ENCODE data around the gene POLA1. TPM values are rescaled to one million over a fixed set of nuclear protein-coding genes. Genes with fewer than 3 reads are reported as not detected.

The POLA1 gene
- total RNA-seq, 2 experiments from 2014 or later = 48.4 to 52.1 TPM

DNA sequence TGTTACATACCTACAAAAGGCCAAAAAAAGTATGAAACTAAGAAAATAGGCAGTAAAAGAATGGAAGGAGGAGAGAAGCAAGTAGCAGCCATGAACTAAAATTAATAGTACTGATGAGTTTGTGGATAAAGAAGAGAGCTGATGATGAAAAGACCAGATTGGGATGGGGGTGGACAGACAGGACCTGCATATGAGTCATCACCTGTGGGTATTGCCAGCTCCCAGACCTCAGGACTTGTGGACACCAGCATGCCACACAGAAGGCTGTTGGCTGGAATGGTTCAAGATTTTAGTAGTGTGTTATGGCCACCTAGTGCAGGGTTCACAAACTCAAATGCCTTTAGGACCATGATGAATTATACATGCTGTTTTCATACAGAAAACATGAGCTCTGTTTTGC, 263.1 kb downstream of the POLA1 start:
- intact Hi-C loops (cut with DNase I, micrococcal nuclease) = no loop called here
- ATAC-seq = no peak
- CTCF ChIA-PET = no interaction called here

DNA sequence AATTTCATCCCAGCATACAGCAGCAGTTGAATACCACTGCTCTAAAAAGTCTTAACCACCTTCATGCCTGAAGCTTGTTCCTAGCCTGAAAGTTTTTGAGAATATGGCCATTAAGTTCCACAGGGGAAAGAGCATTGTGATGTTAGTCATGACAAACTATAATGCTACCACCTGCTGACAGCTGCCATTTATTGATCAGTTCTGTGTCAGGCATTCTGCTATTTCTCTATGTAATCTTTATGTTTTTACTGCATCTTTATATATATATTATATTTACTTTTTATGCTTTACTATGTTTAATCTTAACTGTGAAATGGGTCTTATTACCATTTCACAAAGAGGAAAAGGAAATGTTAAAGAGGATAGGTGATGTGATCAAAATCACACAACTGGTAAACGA, 268.1 kb downstream of the POLA1 start:
- H3K4me3 Mint-ChIP-seq = no peak overlapping the region
- no peaks in the 10 kb centered on the region for H3K27me3 Mint-ChIP-seq
- ATAC-seq (no peak), DNase-seq (no peak)
- no peaks in the 10 kb centered on the region for H3K9me3 Mint-ChIP-seq (ENCODE audit: low read depth)
- H3K27ac Mint-ChIP-seq = no peak overlapping the region
- ChIA-PET CTCF (no interaction called here), POLR2A (no interaction called here)
- intact Hi-C loops (cut with DNase I, micrococcal nuclease) = no loop called here
- H3K36me3 Mint-ChIP-seq (ENCODE audit: low read depth) = peaks cover 6% of the 10 kb centered on the region
- no peaks in the 10 kb centered on the region for H3K4me1 Mint-ChIP-seq

More for the DNA sequence above, 263.1 kb downstream of the POLA1 start:
- DNase-seq = no peak
- Mint-ChIP-seq H3K36me3 (ENCODE audit: low read depth) (peaks cover 3% of the 10 kb centered on the region), H3K4me3 (no peak overlapping the region), H3K9me3 (ENCODE audit: low read depth) (no peaks in the 10 kb centered on the region), H3K27me3 (no peaks in the 10 kb centered on the region), H3K27ac (no peak overlapping the region), H3K4me1 (no peaks in the 10 kb centered on the region)
- POLR2A ChIA-PET = no interaction called here

DNA sequence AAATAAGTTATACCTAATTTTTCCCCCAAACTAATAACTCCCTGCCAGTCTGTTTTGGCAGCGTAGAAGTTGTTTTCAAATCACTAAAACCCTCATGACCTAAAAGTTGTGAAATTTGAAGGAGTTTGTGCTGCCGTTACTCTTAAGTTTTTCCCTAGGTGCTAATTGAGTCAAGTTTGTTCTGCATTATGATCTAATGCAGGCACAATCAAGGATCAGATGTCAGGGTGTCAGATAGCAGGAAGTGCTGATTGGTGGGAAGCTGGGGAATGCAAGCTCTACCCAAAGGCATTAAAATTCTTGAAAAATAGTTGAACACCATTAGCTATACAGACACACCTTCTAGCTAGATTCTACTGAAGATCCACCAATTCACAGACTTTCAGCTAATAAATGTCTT, 270.1 kb downstream of the POLA1 start:
- DNase-seq (no peak), ATAC-seq (no peak)
- Mint-ChIP-seq H3K36me3 (ENCODE audit: low read depth) (peaks cover 9% of the 10 kb centered on the region), H3K27me3 (no peaks in the 10 kb centered on the region), H3K4me1 (no peaks in the 10 kb centered on the region), H3K4me3 (no peak overlapping the region), H3K27ac (no peak overlapping the region), H3K9me3 (ENCODE audit: low read depth) (no peaks in the 10 kb centered on the region)
- intact Hi-C loops (cut with DNase I, micrococcal nuclease) = no loop called here
- CTCF ChIA-PET = no interaction called here
- POLR2A ChIA-PET = no interaction called here

DNA sequence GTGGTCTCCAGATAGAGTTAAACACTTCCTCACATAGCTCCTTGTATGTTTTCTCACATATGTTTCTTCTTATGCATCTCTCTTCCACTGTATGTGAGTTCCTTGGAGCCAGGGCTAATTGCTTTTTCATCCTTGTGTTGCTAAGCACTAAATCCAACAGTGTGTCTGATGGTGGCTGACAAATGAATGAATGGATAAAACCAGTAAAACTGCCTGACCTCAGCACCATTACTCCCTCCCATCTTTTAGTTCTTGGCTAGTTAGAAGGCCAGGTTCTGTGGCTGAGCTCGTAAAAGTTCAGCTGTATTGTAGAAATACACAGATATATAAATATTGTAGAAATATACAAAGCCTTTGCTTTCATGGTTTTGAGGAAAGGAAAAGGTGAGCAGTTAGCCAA, 271.7 kb downstream of the POLA1 start:
- Mint-ChIP-seq H3K4me1 (no peaks in the 10 kb centered on the region), H3K27ac (no peak overlapping the region), H3K36me3 (ENCODE audit: low read depth) (peaks cover 13% of the 10 kb centered on the region), H3K27me3 (no peaks in the 10 kb centered on the region), H3K4me3 (no peak overlapping the region), H3K9me3 (ENCODE audit: low read depth) (no peaks in the 10 kb centered on the region)
- ChIA-PET CTCF (no interaction called here), POLR2A (no interaction called here)
- DNase-seq = no peak
- intact Hi-C loops (cut with DNase I, micrococcal nuclease) = no loop called here
- ATAC-seq = no peak

DNA sequence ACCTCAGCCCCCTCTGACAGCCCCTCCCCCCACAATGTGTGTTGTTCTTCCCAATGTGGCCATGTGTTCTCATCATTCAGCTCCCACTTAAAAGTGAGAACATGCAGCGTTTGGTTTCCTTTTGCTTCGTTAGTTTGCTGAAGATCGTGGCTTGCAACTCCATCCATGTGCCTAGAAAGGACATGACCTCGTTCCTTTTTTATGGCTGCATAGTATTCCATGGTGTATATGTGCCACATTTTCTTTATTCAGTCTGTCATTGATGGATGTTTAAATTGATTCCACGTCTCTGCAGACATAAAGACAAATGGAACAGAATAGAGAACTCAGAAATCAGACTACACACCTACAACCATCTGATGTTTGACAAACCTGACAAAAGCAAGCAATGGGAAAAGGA, 276.1 kb downstream of the POLA1 start:
- ATAC-seq (no peak), DNase-seq (no peak)
- Mint-ChIP-seq H3K9me3 (ENCODE audit: low read depth) (no peaks in the 10 kb centered on the region), H3K27ac (no peak overlapping the region), H3K36me3 (ENCODE audit: low read depth) (peaks cover 16% of the 10 kb centered on the region), H3K27me3 (no peaks in the 10 kb centered on the region), H3K4me3 (no peak overlapping the region), H3K4me1 (no peaks in the 10 kb centered on the region)
- intact Hi-C loops (cut with DNase I, micrococcal nuclease) = no loop called here
- CTCF ChIA-PET = no interaction called here
- POLR2A ChIA-PET = no interaction called here

DNA sequence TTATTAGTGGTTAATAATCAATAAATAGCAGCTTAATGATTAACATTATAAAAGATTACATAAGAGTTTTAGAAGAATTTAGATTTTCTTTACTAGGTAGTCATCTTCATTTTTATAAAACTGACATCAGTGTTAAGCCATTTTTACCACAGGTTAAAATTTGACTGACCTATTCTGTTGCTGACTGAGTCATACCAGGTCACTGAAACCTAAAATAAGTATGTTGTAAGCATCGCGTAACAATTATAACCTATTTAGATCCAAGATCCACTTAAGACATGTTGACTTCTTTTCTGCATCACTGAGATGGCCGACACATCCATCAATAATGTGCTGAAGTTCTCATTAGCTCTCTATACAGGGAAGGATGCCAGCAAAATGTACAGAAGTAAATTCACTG, 285.4 kb downstream of the POLA1 start:
- Mint-ChIP-seq H3K27ac (no peak overlapping the region), H3K27me3 (no peaks in the 10 kb centered on the region), H3K4me1 (peaks cover 4% of the 10 kb centered on the region), H3K4me3 (no peak overlapping the region), H3K9me3 (ENCODE audit: low read depth) (no peaks in the 10 kb centered on the region), H3K36me3 (ENCODE audit: low read depth) (peaks cover 4% of the 10 kb centered on the region)
- CTCF ChIA-PET = no interaction called here
- intact Hi-C loops (cut with DNase I, micrococcal nuclease) = no loop called here
- DNase-seq (no peak), ATAC-seq (no peak)
- POLR2A ChIA-PET = no interaction called here

DNA sequence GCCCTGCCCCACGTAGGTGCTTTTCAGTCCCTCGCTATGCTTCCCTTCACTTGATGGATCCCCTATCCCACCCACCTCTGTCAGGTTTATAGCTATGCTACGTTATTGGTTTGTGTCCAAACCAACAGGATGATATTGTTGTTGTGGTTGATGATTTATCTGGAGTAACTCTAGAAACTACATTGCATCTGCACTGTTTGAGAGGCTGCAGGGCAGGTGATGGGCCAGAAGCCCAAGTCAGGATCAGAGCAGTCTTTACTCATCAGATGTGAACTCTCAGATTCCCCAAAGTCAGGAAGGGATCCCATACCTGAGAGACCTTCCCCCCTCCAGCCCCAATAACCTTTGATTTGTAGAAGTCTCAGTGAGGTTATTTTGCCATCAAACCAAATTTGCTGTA, 287.3 kb downstream of the POLA1 start:
- H3K9me3 Mint-ChIP-seq (ENCODE audit: low read depth) = no peaks in the 10 kb centered on the region
- intact Hi-C loops (cut with DNase I, micrococcal nuclease) = no loop called here
- no peak overlapping the region for H3K4me3 Mint-ChIP-seq
- ChIA-PET POLR2A (no interaction called here), CTCF (no interaction called here)
- H3K27ac Mint-ChIP-seq = no peak overlapping the region
- H3K27me3 Mint-ChIP-seq = no peaks in the 10 kb centered on the region
- ATAC-seq = no peak
- peaks cover 4% of the 10 kb centered on the region for H3K4me1 Mint-ChIP-seq
- no peak for DNase-seq
- peaks cover 7% of the 10 kb centered on the region for H3K36me3 Mint-ChIP-seq (ENCODE audit: low read depth)

DNA sequence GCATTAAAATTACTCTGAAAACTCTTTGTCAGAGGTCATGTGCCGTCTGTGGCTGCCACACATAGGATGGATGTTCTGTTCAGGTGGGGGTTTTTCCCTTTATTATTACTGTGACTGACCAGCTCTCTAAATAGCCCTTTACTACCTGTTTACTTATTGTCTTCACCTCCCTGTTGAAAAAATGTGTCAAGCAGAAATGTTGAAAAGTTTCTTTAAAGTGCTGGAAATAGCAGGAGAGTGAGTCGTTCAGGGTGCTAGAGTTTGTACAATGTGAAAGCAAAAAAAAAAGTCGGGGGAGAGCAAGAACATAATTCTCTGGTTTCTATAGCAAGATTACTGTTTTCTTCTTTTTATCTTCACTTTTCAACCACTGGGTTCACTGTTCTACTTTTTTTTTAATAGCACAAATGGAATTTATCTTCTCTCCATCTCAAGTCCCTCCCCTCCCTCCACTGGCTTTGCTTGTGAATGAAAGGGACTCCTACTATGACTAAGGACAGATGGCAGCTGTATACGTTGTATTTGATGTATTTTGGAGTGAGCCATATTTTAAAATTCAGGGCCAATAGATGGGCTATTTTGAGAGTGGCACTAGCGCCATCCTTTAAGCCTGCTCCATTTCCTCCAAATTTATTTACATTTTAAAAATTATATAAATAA, 288.7 kb downstream of the POLA1 start:
- CTCF ChIA-PET = interaction anchor here (0.7 kb wide), 1 partner anchor 587 kb away, joined by 6 read pairs; no protein-coding TSS in a partner anchor
- Mint-ChIP-seq H3K27ac (no peak overlapping the region), H3K27me3 (no peaks in the 10 kb centered on the region), H3K4me3 (no peak overlapping the region), H3K36me3 (ENCODE audit: low read depth) (peaks cover 10% of the 10 kb centered on the region), H3K9me3 (ENCODE audit: low read depth) (no peaks in the 10 kb centered on the region), H3K4me1 (peaks cover 4% of the 10 kb centered on the region)
- POLR2A ChIA-PET = no interaction called here
- DNase-seq = no peak
- intact Hi-C loops (cut with DNase I, micrococcal nuclease) = no loop called here
- no peak for ATAC-seq

DNA sequence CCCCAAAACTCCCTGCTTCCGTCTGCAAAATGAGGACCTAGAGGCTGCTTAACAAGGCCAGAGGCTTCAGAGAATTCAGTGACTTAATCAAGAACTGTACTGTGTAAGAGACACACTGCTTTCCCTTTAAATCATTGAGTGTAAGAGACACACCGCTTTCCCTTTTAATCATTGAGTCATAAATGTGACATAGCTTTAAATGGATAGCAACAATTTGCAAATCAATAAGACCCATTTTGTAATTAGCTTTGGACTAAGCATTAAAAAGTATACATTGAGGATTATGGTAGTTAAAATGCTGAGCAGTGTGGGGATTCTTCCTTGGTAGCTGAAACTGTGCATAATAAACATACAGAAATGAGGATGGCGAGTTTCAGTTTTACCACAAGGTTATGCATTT, 290.2 kb downstream of the POLA1 start:
- ATAC-seq (no peak), DNase-seq (no peak)
- Mint-ChIP-seq H3K27me3 (no peaks in the 10 kb centered on the region), H3K36me3 (ENCODE audit: low read depth) (peaks cover 10% of the 10 kb centered on the region), H3K4me1 (peaks cover 4% of the 10 kb centered on the region), H3K9me3 (ENCODE audit: low read depth) (no peaks in the 10 kb centered on the region), H3K27ac (no peak overlapping the region), H3K4me3 (no peak overlapping the region)
- intact Hi-C loops (cut with DNase I, micrococcal nuclease) = no loop called here
- POLR2A ChIA-PET = no interaction called here
- CTCF ChIA-PET = no interaction called here

DNA sequence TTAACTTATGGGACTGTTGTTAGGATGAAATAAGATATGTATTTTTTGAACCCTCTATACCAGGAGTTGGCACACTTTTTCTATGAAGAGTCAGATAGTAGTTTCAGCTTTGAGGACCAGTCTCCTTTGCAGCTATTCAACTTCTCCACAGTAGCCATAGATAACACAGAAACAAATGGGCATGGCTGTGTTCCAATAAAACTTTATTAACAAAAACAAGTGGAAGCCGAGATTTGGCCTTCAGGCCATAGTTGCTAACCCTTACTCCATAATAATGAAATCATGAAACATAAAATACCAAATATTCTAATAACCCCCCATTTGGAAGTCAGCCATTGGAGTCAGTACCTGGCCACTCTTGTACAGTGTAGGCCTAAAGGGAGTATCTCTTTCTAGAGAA, 291.4 kb downstream of the POLA1 start:
- intact Hi-C loops (cut with DNase I, micrococcal nuclease) = no loop called here
- Mint-ChIP-seq H3K27ac (no peak overlapping the region), H3K4me1 (peaks cover 4% of the 10 kb centered on the region), H3K9me3 (ENCODE audit: low read depth) (no peaks in the 10 kb centered on the region), H3K36me3 (ENCODE audit: low read depth) (peaks cover 8% of the 10 kb centered on the region), H3K27me3 (no peaks in the 10 kb centered on the region), H3K4me3 (no peak overlapping the region)
- no peak for DNase-seq
- CTCF ChIA-PET = interaction anchor here (0.6 kb wide), 1 partner anchor 738 kb away, joined by 3 read pairs; no protein-coding TSS in a partner anchor
- no peak for ATAC-seq
- POLR2A ChIA-PET = no interaction called here

DNA sequence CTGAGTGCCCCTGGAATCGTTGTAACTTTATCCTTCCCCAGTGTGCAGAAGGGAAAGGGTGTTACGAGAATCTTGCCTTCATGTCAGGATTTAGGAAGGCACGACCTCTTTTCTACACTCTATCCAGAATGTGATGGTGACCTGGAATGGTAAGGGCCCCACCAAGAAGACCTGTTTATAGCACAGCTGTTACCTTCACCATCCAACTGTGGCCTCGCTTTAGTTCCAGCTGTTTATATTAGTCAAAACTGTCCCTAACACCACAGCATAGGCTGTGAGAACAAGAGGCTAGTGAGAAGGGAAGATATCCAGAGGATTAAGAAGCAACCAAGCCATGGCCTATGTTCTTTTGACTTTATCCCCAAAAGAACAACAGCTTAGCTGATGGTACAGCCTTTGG, 294.0 kb downstream of the POLA1 start:
- no peak overlapping the region for H3K4me3 Mint-ChIP-seq
- peaks cover 12% of the 10 kb centered on the region for H3K36me3 Mint-ChIP-seq (ENCODE audit: low read depth)
- H3K9me3 Mint-ChIP-seq (ENCODE audit: low read depth) = no peaks in the 10 kb centered on the region
- no peak for DNase-seq
- CTCF ChIA-PET = no interaction called here
- H3K27me3 Mint-ChIP-seq = no peaks in the 10 kb centered on the region
- H3K4me1 Mint-ChIP-seq = no peaks in the 10 kb centered on the region
- ATAC-seq = no peak
- H3K27ac Mint-ChIP-seq = no peak overlapping the region
- POLR2A ChIA-PET = no interaction called here
- intact Hi-C loops (cut with DNase I, micrococcal nuclease) = no loop called here

DNA sequence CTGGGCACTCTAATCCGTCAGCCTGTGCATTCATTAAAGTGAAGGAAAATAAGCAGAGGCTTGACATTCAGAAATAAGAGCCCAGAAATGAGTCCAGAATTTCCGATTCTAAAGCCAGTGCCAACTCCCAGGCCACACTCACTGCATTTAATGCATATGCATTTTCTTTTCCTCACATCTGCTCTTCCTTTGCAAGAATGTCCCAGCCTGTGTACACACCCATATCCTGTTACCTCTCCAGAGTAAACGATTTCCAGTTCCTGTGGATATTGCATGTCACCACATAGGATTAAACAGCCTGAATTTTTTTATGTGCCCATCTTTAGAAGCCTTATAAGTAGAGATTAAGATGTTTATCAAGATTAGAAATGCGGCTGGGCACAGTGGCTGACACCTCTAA, 294.6 kb downstream of the POLA1 start:
- ATAC-seq = no peak
- Mint-ChIP-seq H3K4me1 (no peaks in the 10 kb centered on the region), H3K27ac (no peak overlapping the region), H3K27me3 (no peaks in the 10 kb centered on the region), H3K9me3 (ENCODE audit: low read depth) (no peaks in the 10 kb centered on the region), H3K36me3 (ENCODE audit: low read depth) (peaks cover 12% of the 10 kb centered on the region), H3K4me3 (no peak overlapping the region)
- DNase-seq = no peak
- intact Hi-C loops (cut with DNase I, micrococcal nuclease) = no loop called here
- CTCF ChIA-PET = no interaction called here
- POLR2A ChIA-PET = no interaction called here

DNA sequence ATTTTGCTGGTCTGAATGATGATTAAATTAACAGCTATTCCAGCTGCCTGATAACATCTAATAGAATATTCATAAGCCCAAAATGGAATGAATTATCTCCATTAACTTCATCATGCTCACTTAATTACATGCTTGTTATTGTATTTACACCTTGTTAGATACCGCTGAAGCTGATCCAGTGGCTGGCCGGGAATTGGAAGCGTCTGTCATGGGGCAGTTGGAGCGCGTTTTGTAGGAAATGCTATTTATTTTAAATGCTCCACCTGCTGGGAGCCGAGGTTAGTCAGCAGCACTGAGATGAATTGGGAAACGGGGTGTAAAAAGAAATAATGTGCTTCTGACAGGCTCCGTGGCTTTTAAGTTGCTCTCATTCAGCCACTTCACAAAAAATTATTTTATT, 296.8 kb downstream of the POLA1 start:
- Mint-ChIP-seq H3K9me3 (ENCODE audit: low read depth) (no peaks in the 10 kb centered on the region), H3K4me3 (no peak overlapping the region), H3K27me3 (no peaks in the 10 kb centered on the region), H3K27ac (no peak overlapping the region), H3K4me1 (no peaks in the 10 kb centered on the region), H3K36me3 (ENCODE audit: low read depth) (peaks cover 7% of the 10 kb centered on the region)
- no peak for ATAC-seq
- intact Hi-C loops (cut with DNase I, micrococcal nuclease) = no loop called here
- CTCF ChIA-PET = no interaction called here
- DNase-seq = no peak
- POLR2A ChIA-PET = no interaction called here
